GM23338 (cell line): ENCODE data around the gene SPDYE1.

ENCODE experiments used
- CREB1 ChIP-seq: fragments of 250-450 bp; sonication (Bioruptor Pico); IDR thresholded peaks from 2 replicates; pipeline ENCODE4 v1.5.0; 2020; ENCODE audit warnings: low read depth, mild to moderate bottlenecking, moderate library complexity
- CTCF ChIP-seq, 2 experiments: fragments of 200-600 bp in 1 of 2; sonication (generic) in 1 of 2; conservative IDR thresholded peaks; 2 replicates each; pipeline versions ENCODE4 v1.5.1 to v1.6.1; 2016 to 2017; ENCODE audit warnings: antibody characterized with exemption in 2 of 2, low read depth in 2 of 2, mild to moderate bottlenecking in 2 of 2, moderate library complexity in 1 of 2
- ETS1 ChIP-seq: IDR thresholded peaks from 2 replicates; pipeline ENCODE4 v1.6.1; 2016; ENCODE audit warnings: antibody characterized with exemption
- EZH2 ChIP-seq: fragments of 200-600 bp; sonication (generic); IDR thresholded peaks from one replicate; pipeline ENCODE4 v1.8.0; 2017; ENCODE audit warnings: antibody characterized with exemption, mild to moderate bottlenecking, low read depth; ENCODE audit not compliant: unreplicated experiment
- EZH2phosphoT487 ChIP-seq: fragments of 200-600 bp; sonication (generic); IDR thresholded peaks from one replicate; pipeline ENCODE4 v1.8.1; 2018; ENCODE audit warnings: antibody characterized with exemption; ENCODE audit not compliant: unreplicated experiment
- JUNB ChIP-seq: IDR thresholded peaks from one replicate; pipeline ENCODE4 v1.6.1; 2016; ENCODE audit warnings: antibody characterized with exemption; ENCODE audit not compliant: unreplicated experiment
- NANOG ChIP-seq: IDR thresholded peaks from 2 replicates; pipeline ENCODE4 v1.6.1; 2016; ENCODE audit warnings: antibody characterized with exemption, borderline replicate concordance
- POLR2AphosphoS5 ChIP-seq: IDR thresholded peaks from 2 replicates; pipeline ENCODE4 v1.6.1; 2016; ENCODE audit warnings: antibody characterized with exemption, low read depth
- REST ChIP-seq: IDR thresholded peaks from one replicate; pipeline ENCODE4 v1.6.1; 2018; ENCODE audit warnings: antibody characterized with exemption; ENCODE audit not compliant: unreplicated experiment
- STAT1 ChIP-seq: IDR thresholded peaks from one replicate; pipeline ENCODE4 v1.6.1; 2016; ENCODE audit warnings: antibody characterized with exemption; ENCODE audit not compliant: unreplicated experiment
- ZNF114 ChIP-seq: fragments of 250-450 bp; sonication (Bioruptor Pico); IDR thresholded peaks from 2 replicates; pipeline ENCODE4 v1.5.0; 2020; ENCODE audit warnings: mild to moderate bottlenecking, moderate library complexity
- ZNF331 ChIP-seq: fragments of 250-450 bp; sonication (Bioruptor Pico); IDR thresholded peaks from 2 replicates; pipeline ENCODE4 v1.5.0; 2020; ENCODE audit warnings: low read depth, mild to moderate bottlenecking, moderate library complexity
- ZNF462 ChIP-seq: fragments of 250-450 bp; sonication (Bioruptor Pico); IDR thresholded peaks from 2 replicates; pipeline ENCODE4 v1.5.0; 2020; ENCODE audit warnings: mild to moderate bottlenecking, moderate library complexity

- TF ChIP-seq CTCF (conservative IDR thresholded peaks at IDR 0.05; ENCODE audit: low read depth in 2 of 2) (no peak), EZH2 (no peak), POLR2AphosphoS5 (no peak), CREB1 (CRISPR knock-in tag) (no peak), REST (no peak), ZNF114 (CRISPR knock-in tag) (no peak), ZNF331 (CRISPR knock-in tag) (no peak), ETS1 (no peak), EZH2phosphoT487 (no peak), STAT1 (no peak), NANOG (no peak), JUNB (no peak), ZNF462 (CRISPR knock-in tag) (no peak)
Observed at GRCh38 chr7:43952028-43952427, 45.7 kb upstream of the SPDYE1 start.
